NCI-H146 (cell line): ENCODE results near the gene GLYR1.

Source experiments
- DNase-seq: peaks from one replicate; lab custom pipeline; 2025; lab: John Stamatoyannopoulos, UW

Gene GLYR1

GRCh38 chr16:4763791-4764190 is 83.3 kb downstream of the GLYR1 start:
- DNase-seq: no peak

- DNase-seq: no peak
Measured at GRCh38 chr16:4762205-4762604, 84.9 kb downstream of the GLYR1 start.

GRCh38 chr16:4760221-4760910 is 86.7 kb downstream of the GLYR1 start:
- DNase-seq: no peak

- no peak for DNase-seq
Measured at GRCh38 chr16:4755687-4756086, 91.4 kb downstream of the GLYR1 start.

GRCh38 chr16:4754865-4755264 is 92.2 kb downstream of the GLYR1 start:
- no peak for DNase-seq

GRCh38 chr16:4753227-4753626 is 93.9 kb downstream of the GLYR1 start:
- no peak for DNase-seq
